Natural killer cell treated with Interleukin-12 subunit alpha and Interleukin-12 subunit beta and Interleukin-15 and Interleukin-18, amount 100 ng/mL, for 72 hours (primary cell): ENCODE measurements around the gene KANSL1. TPM values are rescaled to one million over a fixed set of nuclear protein-coding genes. Genes with fewer than 3 reads are reported as not detected.
A peak's percentile ranks its signal among the peaks of the same experiment; 100 is the strongest.
"Not testable (repeated sequence)": the region's sequence is repeated elsewhere in the genome, so short reads cannot be mapped to it uniquely, and the experiment has no call there.

Experiments
- ATAC-seq, 2 donors: fragments of 150-1000 bp; cut with Tn5 transposase in 1 of 2; sonication (Bioruptor Pico), chemical (Tn5 transposase) in 1 of 2; 2 replicates each; pipeline ENCODE4 v1.10.0; 2021
- DNase-seq: peaks from one replicate; pipeline ENCODE4 v3.0.0; 2022; ENCODE audit warnings: low spot score
- H3K27ac Mint-ChIP-seq, 2 donors: 1 replicate in 1 of 2; 2 replicates in 1 of 2; pipeline ENCODE4 v1.8.0; 2022; ENCODE audit warnings: mixed read lengths in 2 of 2, mild to moderate bottlenecking in 1 of 2, moderate library complexity in 1 of 2
- H3K27me3 Mint-ChIP-seq, 2 donors: 1 replicate in 1 of 2; 2 replicates in 1 of 2; pipeline ENCODE4 v1.8.0; 2022; ENCODE audit warnings: mixed read lengths in 2 of 2
- H3K36me3 Mint-ChIP-seq: one replicate; pipeline ENCODE4 v1.8.0; 2022; ENCODE audit warnings: mixed read lengths
- H3K4me1 Mint-ChIP-seq, 2 donors: 1 replicate in 1 of 2; 2 replicates in 1 of 2; pipeline ENCODE4 v1.8.0; 2022; ENCODE audit warnings: low read depth in 2 of 2, mixed read lengths in 2 of 2, mild to moderate bottlenecking in 1 of 2
- H3K4me3 Mint-ChIP-seq: one replicate; pipeline ENCODE4 v1.8.0; 2022; ENCODE audit warnings: mixed read lengths
- H3K9me3 Mint-ChIP-seq: 2 replicates; pipeline ENCODE4 v1.8.0; 2022; ENCODE audit warnings: mixed read lengths
- total RNA-seq, 2 donors: library from RNA; stranded (reverse); gene quantifications; one replicate each; pipeline ENCODE4 v1.2.3, GENCODE V29; 2022

The KANSL1 gene
- total RNA-seq, 2 donors from 2014 or later, result 127 to 161 TPM

GRCh38 chr17:46118964-46119363 is 74.3 kb downstream of the KANSL1 start:
- Mint-ChIP-seq H3K4me1 (peaks cover 62 to 80% of the 10 kb centered on the region in 2 donors), H3K4me3 (no peak overlapping the region), H3K9me3 (peaks cover 3% of the 10 kb centered on the region), H3K27ac (peak overlapping the region; percentile 53 to 57), H3K27me3 (no peaks in the 10 kb centered on the region), H3K36me3 (peaks cover 6% of the 10 kb centered on the region)
- no peak for DNase-seq
- ATAC-seq, result no peak

DNA sequence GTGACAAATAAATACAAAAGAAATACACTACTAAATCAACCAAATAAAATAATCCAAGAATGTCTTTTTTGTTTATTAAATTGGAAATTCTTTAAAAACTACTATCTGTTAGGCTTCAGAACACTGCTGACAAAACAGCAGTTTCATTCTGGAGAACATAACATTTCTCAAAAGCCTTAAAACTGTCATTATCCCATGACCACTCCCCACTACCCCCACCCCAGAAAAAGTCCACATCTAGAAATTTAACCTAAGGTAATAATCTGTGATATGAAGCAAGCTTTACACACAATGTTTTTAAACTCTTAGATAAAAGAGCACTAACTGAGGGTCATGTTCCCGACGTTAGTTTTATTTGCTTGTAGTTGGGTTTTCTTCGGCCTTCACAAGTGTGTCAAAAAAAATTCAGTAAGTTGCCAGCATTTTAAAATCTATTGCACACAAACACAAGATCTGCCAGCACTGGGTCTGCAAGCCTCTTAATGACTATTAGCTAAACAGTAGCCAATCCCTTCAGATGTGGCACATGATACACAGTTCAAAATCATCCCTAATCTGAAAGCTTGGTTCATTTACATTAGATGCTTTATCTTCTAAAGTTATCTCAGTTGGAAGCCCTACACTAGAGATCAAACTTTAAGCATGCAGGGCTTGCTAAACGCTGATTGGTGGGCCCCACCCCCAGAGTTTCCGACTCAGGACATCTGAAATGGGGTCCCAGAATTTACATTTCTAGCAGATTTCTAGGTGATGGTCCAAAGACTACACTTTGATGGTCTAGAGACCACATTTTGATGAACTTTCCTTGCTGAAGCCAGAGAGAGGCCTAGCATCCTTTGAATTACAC is 75.2 kb downstream of the KANSL1 start:
- H3K36me3 Mint-ChIP-seq, result peaks cover 6% of the 10 kb centered on the region
- peaks cover 3% of the 10 kb centered on the region for H3K9me3 Mint-ChIP-seq
- ATAC-seq (no peak), DNase-seq (no peak)
- H3K27me3 Mint-ChIP-seq, result no peaks in the 10 kb centered on the region
- peak overlapping the region in 1 of 2 donors; percentile 53 for H3K27ac Mint-ChIP-seq
- peaks cover 67 to 74% of the 10 kb centered on the region in 2 donors for H3K4me1 Mint-ChIP-seq
- H3K4me3 Mint-ChIP-seq, result no peak overlapping the region

DNA sequence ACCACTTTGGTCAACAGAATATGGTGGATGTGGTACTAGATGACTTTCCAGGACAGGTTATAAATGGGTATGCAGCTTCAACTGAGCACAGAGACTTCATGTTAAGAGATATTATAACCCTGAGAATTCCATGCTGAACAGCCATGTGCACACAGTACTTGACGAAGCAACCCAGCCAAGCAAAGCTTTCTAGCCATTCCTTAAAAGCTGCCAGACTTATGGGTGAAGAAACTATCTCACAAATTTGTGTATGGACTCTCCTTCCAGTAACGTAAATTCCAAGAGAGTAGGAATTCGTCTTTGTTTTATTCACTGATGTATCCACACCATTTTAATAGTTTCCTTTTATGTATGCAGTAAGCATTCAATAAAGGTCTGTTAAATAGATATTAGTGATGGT is 76.1 kb downstream of the KANSL1 start:
- Mint-ChIP-seq H3K4me3 (no peak overlapping the region), H3K36me3 (peaks cover 6% of the 10 kb centered on the region), H3K27me3 (no peaks in the 10 kb centered on the region), H3K4me1 (peaks cover 64% of the 10 kb centered on the region in 2 donors), H3K9me3 (peaks cover 3% of the 10 kb centered on the region), H3K27ac (no peak overlapping the region)
- ATAC-seq, result no peak
- no peak for DNase-seq

DNA sequence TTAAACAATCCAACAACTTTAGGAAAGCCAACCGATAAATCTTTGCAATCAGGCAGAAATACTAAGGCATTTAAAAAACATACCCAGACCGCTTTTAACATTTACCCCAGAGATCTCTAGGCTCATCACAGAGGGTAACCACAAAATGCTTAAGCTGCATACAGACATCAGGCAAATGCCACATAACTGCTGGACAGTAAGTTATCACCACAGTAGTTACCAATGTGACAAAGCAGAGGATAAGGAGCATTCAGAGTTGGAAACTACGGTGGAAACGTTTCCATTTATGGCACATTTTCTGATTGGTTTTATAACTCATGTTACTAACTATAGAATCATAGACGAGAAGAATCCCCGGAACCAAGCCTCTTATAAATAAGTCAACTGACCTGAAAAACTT is 77.5 kb downstream of the KANSL1 start:
- no peak for ATAC-seq
- no peak for DNase-seq
- Mint-ChIP-seq H3K4me3 (peak overlapping the region; percentile 10), H3K9me3 (peaks cover 3% of the 10 kb centered on the region), H3K36me3 (peaks cover 6% of the 10 kb centered on the region), H3K27me3 (no peaks in the 10 kb centered on the region), H3K4me1 (peaks cover 55 to 58% of the 10 kb centered on the region in 2 donors), H3K27ac (peak overlapping the region; percentile 30 to 53)

DNA sequence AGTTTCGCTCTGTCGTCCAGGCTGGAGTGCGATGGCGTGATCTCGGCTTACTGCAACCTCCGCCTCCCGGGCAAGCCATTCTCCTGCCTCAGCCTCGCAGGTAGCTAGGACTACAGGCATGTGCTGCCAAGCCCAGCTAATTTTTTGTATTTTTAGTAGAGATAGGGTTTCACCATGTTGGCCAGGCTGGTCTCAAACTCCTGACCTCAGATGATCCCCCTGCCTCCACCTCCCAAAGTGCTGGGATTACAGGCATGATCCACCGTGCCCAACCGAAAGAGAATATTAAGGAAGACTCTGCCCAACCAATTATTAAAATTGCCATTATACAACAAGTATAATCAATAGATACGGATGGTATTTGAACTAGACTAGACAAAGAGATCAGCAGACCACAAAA is 82.0 kb downstream of the KANSL1 start:
- not testable (repeated sequence) for H3K9me3 Mint-ChIP-seq
- peaks cover 62 to 66% of the 10 kb centered on the region in 2 donors for H3K4me1 Mint-ChIP-seq

GRCh38 chr17:46110219-46110618 is 83.0 kb downstream of the KANSL1 start:
- Mint-ChIP-seq H3K4me3 (no peak overlapping the region), H3K27me3 (no peaks in the 10 kb centered on the region), H3K36me3 (no peaks in the 10 kb centered on the region), H3K4me1 (peaks cover 63 to 64% of the 10 kb centered on the region in 2 donors), H3K27ac (no peak overlapping the region), H3K9me3 (no peaks in the 10 kb centered on the region)
- DNase-seq, result no peak
- ATAC-seq, result no peak

More for the DNA sequence above, 82.0 kb downstream of the KANSL1 start:
- H3K4me3 Mint-ChIP-seq, H3K36me3 Mint-ChIP-seq, H3K27me3 Mint-ChIP-seq, ATAC-seq, DNase-seq: not testable (repeated sequence)
- H3K27ac Mint-ChIP-seq, result peak overlapping the region in 1 of 2 donors; percentile 64

DNA sequence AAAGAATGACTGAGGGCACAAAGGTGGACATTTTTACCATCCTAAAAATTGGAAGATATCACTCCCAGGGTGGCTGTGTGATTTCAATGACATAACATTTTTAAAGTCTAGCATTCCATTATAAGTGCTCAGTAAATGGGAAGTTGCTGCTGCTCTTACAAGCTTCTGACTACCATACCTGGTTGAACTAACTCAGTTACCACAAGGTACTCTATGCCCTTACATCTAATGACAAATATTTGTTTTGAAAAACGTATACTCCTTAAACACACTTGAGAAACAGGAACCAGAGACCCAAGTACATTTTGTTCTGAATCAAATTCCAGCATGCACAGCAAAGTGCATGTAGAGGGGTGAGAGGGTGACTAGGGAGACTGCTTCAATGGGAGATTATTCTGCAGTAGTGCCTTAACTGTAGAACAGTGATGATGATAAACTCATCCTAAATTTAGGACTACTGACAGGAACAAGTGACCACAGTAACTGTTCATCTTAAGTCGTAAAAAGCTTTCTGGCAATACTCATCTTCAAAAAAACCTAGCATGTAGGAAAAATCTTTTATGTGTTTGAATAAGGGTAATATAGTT is 83.5 kb downstream of the KANSL1 start:
- H3K9me3 Mint-ChIP-seq, result no peaks in the 10 kb centered on the region
- peaks cover 57 to 61% of the 10 kb centered on the region in 2 donors for H3K4me1 Mint-ChIP-seq
- no peak overlapping the region for H3K4me3 Mint-ChIP-seq
- DNase-seq (no peak), ATAC-seq (no peak)
- no peaks in the 10 kb centered on the region for H3K27me3 Mint-ChIP-seq
- H3K27ac Mint-ChIP-seq, result no peak overlapping the region
- no peaks in the 10 kb centered on the region for H3K36me3 Mint-ChIP-seq

DNA sequence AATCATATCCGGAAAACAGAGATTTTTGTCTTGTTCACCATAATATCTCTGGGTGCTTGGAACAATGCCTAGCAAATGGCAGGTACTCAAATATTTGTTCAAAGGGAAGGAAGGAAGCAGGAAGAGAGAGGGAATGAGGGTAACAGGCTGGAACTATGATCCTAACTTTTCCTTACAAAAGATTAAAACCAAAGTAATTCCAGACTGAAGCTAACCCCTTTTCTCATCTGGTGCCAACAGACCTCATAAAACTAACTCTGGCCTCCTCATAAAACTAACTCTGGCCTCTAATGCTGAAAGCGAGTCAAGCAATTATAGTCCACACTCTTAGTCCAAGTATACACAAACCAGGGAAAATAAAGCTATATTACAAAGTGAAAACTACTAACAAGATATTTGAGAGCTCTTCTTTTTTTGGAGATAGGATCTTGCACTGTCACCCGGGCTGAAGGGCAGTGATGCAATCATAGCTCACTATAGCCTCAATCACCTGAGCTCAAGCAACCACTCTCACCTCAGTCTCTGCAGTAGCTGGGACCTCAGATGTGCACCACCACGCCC is 84.6 kb downstream of the KANSL1 start:
- H3K4me1 Mint-ChIP-seq, result peaks cover 59 to 62% of the 10 kb centered on the region in 2 donors
- no peaks in the 10 kb centered on the region for H3K36me3 Mint-ChIP-seq
- DNase-seq, result no peak
- no peaks in the 10 kb centered on the region for H3K27me3 Mint-ChIP-seq
- no peak for ATAC-seq
- peak overlapping the region; percentile 3 to 68 for H3K27ac Mint-ChIP-seq
- no peaks in the 10 kb centered on the region for H3K9me3 Mint-ChIP-seq
- no peak overlapping the region for H3K4me3 Mint-ChIP-seq

GRCh38 chr17:46108120-46108519 is 85.1 kb downstream of the KANSL1 start:
- DNase-seq, result no peak
- peak overlapping the region in 1 of 2 donors; percentile 68 for H3K27ac Mint-ChIP-seq
- no peaks in the 10 kb centered on the region for H3K9me3 Mint-ChIP-seq
- no peaks in the 10 kb centered on the region for H3K27me3 Mint-ChIP-seq
- no peaks in the 10 kb centered on the region for H3K36me3 Mint-ChIP-seq
- no peak overlapping the region for H3K4me3 Mint-ChIP-seq
- peaks cover 62 to 64% of the 10 kb centered on the region in 2 donors for H3K4me1 Mint-ChIP-seq
- no peak for ATAC-seq

DNA sequence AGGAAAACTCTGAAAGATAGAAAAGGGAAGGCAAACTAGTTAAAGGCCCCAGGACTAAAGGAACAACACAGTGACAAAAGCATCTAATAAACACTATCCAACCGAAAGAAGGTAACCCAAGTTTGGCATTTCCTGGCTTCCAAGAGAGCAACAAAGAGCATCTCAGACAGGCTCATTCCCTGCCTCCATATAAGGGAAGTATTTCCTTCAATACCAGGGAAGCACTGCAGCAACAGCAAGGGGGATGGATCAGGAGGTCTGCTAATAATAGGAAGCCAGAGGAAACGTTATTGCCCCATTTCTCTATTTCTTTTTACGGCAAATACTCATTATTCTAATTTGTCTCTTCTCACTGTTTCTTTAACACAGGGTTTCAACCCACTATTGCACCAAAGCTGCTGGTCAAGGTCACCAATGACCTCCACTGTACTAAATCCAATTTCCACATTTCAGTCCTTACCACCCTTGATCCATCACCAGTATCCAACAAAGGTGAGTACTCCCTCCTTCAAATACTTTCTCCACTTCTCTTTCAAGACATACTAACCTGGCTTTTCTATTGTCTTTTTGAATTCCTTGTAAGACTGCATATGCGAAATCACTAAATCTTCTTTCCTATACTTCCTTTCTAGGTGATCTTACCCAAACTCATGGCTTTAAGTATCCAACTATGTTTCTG is 86.1 kb downstream of the KANSL1 start:
- ATAC-seq (no peak), DNase-seq (no peak)
- no peaks in the 10 kb centered on the region for H3K27me3 Mint-ChIP-seq
- H3K27ac Mint-ChIP-seq, result peak overlapping the region in 1 of 2 donors; percentile 13
- H3K4me1 Mint-ChIP-seq, result peaks cover 64 to 72% of the 10 kb centered on the region in 2 donors
- no peaks in the 10 kb centered on the region for H3K36me3 Mint-ChIP-seq
- no peak overlapping the region for H3K4me3 Mint-ChIP-seq
- H3K9me3 Mint-ChIP-seq, result no peaks in the 10 kb centered on the region

DNA sequence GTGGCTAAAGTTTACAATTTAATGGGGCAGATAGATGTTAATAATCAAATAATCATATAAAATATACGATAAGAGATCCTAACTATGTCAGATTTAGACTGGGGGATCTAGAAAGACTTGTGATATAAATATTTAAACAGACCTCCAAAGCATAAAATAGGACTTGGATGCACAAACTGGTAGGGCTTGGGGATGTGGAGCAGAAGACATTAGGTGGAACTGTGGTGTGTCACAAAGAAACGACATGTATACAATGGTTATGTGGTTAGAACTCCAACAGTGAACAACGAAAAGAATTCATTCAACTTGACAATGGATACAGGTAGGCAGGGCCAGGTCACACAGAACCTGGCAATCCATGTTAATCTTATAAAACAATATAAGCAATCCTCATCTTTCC is 90.4 kb downstream of the KANSL1 start:
- H3K4me3 Mint-ChIP-seq, DNase-seq, ATAC-seq, H3K27me3 Mint-ChIP-seq, H3K36me3 Mint-ChIP-seq, H3K9me3 Mint-ChIP-seq: not testable (repeated sequence)
- H3K4me1 Mint-ChIP-seq, result peaks cover 55 to 61% of the 10 kb centered on the region in 2 donors
- H3K27ac Mint-ChIP-seq, result peak overlapping the region; percentile 48 to 84

DNA sequence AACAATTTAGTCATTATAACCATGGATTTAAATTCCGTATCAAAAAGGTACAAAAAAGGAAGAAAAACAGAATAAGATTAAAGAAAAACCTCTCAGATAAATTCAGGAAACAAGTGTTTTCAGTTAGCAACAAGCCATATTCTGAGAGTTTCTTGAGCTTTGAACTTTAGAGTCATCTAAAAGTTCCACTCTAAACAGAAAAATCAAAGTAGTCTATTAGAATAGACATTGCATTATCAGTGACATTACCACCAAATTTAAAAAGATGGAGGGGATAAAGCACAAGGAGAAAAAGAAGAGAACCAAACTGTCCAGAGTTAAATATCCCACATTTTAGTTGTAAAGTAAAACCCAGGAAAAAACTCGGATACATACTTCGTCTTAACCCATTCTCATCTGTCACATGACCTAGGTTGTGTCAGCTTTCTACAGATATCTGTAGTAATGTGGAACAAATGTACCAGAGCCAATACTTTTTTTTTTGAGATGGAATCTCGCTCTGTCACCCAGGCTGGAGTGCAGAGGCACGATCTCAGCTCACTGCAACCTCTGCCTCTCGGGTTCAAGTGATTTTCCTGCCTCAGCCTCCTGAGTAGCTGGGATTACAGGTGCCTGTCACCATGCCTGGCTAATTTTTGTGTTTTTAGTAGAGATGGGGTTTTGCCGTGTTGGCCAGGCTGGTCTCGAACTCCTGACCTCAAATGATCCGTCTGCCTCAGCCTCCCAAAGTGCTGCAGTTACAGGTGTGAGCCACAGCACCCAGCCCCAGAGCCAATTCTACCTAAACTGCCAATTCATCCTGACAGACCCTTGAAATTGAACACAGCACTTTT is 91.2 kb downstream of the KANSL1 start:
- H3K27me3 Mint-ChIP-seq, DNase-seq, H3K36me3 Mint-ChIP-seq, H3K4me3 Mint-ChIP-seq, H3K9me3 Mint-ChIP-seq, ATAC-seq: not testable (repeated sequence)
- Mint-ChIP-seq H3K27ac (peak overlapping the region; percentile 48 to 84), H3K4me1 (peaks cover 55 to 61% of the 10 kb centered on the region in 2 donors)

DNA sequence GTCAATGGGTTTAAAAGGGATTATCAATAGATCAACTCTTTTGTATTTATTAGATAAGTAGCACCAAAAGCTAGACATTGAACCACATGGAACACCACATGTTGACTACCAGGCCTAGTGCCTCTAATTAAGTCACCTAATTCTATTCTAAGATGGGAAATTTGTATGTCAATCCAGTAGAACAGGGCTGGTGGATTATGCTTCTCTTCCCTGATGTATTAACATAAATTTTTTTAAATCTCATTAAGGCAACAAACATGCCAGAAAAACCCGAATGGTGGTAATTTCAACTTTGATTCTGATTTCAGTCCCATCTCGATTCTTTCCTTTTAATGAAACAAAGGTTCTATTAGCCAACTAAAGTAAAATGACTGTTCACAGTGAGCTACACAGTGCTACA is 92.6 kb downstream of the KANSL1 start:
- no peak for ATAC-seq
- Mint-ChIP-seq H3K36me3 (no peaks in the 10 kb centered on the region), H3K27me3 (no peaks in the 10 kb centered on the region), H3K4me1 (peaks cover 46 to 53% of the 10 kb centered on the region in 2 donors), H3K4me3 (peak overlapping the region; percentile 10), H3K27ac (peak overlapping the region; percentile 48 to 84), H3K9me3 (no peaks in the 10 kb centered on the region)
- DNase-seq, result no peak
